Measurements from ENCODE around the gene SLC24A5.

The SLC24A5 gene

DNA sequence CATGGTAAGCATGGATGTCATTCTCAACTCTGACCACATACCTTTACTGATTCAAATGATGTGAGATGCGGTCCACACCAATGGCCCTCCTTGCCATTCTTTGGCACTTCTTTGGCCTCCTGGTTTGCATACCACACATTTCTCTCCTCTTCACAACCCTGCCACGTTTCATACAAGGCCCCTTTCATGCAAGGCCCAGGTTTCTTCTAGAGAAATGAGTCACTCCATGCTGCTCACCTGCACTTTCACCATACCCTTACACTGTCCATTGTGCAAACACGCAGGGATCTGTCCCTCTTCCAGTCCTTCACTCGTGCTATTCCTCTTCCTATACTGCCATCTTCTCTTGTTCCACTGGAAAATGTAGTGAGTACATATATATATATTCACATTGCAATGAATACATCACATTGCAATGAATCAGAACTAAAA is 24.4 kb upstream of the SLC24A5 start:
- TF ChIP-seq, protein P1, sequence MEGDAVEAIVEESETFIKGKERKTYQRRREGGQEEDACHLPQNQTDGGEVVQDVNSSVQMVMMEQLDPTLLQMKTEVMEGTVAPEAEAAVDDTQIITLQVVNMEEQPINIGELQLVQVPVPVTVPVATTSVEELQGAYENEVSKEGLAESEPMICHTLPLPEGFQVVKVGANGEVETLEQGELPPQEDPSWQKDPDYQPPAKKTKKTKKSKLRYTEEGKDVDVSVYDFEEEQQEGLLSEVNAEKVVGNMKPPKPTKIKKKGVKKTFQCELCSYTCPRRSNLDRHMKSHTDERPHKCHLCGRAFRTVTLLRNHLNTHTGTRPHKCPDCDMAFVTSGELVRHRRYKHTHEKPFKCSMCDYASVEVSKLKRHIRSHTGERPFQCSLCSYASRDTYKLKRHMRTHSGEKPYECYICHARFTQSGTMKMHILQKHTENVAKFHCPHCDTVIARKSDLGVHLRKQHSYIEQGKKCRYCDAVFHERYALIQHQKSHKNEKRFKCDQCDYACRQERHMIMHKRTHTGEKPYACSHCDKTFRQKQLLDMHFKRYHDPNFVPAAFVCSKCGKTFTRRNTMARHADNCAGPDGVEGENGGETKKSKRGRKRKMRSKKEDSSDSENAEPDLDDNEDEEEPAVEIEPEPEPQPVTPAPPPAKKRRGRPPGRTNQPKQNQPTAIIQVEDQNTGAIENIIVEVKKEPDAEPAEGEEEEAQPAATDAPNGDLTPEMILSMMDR (conservative IDR thresholded peaks at IDR 0.05; ENCODE audit: low read depth, low read length), result no peak
- no peak for DNase-seq (ENCODE audit: low read depth)
- H3K4me3 ChIP-seq (ENCODE audit: low read depth, low read length), result no peak overlapping the region

DNA sequence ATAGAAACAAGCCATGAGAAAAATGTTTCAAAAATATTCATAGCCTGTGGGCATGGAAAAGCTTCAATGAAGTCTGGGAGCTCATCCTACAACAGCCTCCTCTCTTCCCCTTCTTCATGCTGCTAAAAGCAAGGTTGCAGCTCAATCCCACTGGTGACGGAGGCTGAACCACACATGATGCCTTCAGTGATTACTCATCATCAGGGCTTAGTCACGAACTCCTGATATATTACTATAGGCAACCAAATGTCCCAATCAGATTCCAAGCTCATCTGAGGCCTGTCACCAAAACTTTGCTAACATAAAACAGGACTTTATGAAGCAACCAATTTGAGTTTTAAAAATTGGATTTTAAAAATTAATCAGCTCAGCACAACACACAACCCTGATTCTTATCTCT is 24.0 kb upstream of the SLC24A5 start:
- TF ChIP-seq, protein P1 (conservative IDR thresholded peaks at IDR 0.05; ENCODE audit: low read depth, low read length), result no peak
- peak; percentile 92 for DNase-seq (ENCODE audit: low read depth)
- H3K4me3 ChIP-seq (ENCODE audit: low read depth, low read length), result no peak overlapping the region

DNA sequence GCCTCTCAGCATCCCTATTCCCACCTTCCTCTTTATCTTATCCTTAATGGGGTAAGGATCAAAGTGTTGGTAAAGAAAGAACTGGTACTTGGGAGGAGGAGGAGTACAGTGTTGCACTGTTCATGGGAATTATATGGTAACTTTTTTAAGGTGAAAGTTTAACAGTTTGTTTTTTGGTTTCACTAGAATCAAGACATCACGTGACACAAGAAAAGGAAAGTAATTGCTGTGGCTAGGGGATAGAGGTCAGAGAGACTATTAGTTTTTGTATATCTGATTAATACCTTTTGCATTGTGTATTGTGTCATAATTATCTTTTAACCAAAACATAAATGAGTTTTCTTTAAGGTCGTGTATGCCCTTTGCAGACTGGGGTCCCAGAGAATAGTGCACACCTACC is 23.5 kb upstream of the SLC24A5 start:
- H3K4me3 ChIP-seq (ENCODE audit: low read depth, low read length), result no peak overlapping the region
- DNase-seq (ENCODE audit: low read depth), result no peak
- TF ChIP-seq, protein P1 (conservative IDR thresholded peaks at IDR 0.05; ENCODE audit: low read depth, low read length), result no peak

DNA sequence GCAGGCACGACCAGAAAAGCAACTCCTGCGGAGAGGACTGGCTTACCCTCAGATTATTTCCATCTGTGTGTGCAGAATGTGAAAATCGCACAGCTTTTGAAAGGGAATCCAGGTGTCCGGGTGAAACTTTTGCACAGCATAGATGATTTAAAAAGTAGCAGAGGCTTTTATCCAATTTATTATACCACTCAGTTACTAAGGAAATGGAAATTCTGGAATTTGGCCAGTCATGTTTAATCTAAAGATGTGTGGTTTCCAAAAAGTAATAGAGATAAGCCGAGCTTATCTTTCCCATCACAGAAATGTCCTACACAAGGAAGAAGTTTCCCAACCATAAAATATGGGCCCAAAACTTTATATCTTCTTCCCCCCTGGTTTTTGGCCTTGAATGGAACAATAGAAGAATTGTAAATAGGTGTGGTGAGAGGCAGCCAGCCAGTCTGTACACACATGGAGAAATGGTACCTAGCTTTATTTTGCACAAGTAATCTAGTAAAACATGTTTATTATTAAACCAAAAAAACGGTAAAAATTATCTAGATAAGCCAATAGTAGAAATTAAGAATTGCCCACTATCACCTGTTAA is 19.3 kb upstream of the SLC24A5 start:
- H3K4me3 ChIP-seq (ENCODE audit: low read depth, low read length), result no peak overlapping the region
- DNase-seq (ENCODE audit: low read depth), result no peak
- TF ChIP-seq, protein P1 (conservative IDR thresholded peaks at IDR 0.05; ENCODE audit: low read depth, low read length), result no peak

DNA sequence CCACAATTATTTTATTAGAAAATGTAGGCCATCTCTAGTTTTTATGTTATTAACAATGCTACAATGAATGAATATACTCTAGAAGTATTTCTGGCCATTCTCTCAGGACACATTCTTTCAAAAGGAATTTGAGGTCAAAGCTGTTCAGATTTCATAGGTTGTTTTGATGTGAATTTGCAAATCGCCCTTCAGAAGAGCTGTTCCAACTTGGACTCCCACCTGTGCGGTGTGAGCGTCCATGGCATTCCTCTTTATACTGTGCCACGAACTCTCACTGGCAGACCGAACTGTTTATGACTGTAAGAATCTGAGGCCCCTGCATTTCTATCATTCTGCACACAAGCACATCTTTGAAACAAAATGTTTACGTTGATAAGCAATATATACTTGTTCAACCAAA is 18.6 kb upstream of the SLC24A5 start:
- H3K4me3 ChIP-seq (ENCODE audit: low read depth, low read length), result no peak overlapping the region
- TF ChIP-seq, protein P1 (conservative IDR thresholded peaks at IDR 0.05; ENCODE audit: low read depth, low read length), result no peak
- peak; percentile 91 for DNase-seq (ENCODE audit: low read depth)

DNA sequence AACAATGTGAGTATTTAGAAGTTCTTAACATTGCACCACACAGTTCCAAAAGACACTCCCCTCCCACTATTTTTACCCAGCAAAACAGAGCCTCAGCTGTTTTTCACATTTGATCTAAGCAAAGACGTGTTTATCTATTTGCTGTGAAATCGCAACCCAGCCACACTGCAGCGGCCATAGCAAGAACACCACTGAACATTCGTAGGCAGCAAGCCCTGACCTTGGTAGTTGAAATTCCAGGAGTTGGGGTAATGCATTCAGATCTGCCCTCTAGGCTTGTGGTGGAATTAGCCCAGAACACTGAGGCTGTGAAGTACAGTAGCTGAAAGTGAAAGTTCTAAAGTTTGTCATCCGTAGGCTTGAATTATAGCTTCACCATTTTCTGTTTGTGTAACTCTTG is 17.1 kb upstream of the SLC24A5 start:
- H3K4me3 ChIP-seq (ENCODE audit: low read depth, low read length), result no peak overlapping the region
- peak; percentile 28 for DNase-seq (ENCODE audit: low read depth)
- TF ChIP-seq, protein P1 (conservative IDR thresholded peaks at IDR 0.05; ENCODE audit: low read depth, low read length), result no peak

DNA sequence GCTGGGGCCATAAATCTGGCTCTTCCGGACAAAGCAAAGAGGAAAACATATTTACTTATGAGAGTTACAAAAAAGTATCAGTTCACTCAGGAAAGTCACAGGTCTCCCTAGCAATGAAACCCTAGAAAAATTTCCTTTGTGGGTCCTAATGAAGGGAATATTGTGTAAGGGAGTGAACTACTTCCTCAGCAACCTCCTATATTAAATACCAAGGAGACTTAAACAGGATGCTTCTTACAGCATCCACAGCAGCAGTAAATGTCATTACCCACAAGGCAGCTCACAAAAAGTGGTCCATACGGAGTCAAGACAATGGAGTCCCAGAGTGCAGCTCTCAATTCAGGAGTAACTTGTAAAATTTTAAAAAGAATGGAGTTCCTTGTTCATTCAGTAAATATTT is 14.9 kb upstream of the SLC24A5 start:
- TF ChIP-seq, protein P1 (conservative IDR thresholded peaks at IDR 0.05; ENCODE audit: low read depth, low read length), result no peak
- H3K4me3 ChIP-seq (ENCODE audit: low read depth, low read length), result no peak overlapping the region
- no peak for DNase-seq (ENCODE audit: low read depth)

Measured in choroid plexus epithelial cell (primary cell).